Anterior cingulate cortex (tissue), 58 donors: Measurements from ENCODE around the gene TBC1D5.
A peak's percentile ranks its signal among the peaks of the same experiment; 100 is the strongest.

ENCODE experiments used
- DNase-seq, 58 donors: peaks; one replicate each; lab custom pipeline; 2025; lab: John Stamatoyannopoulos, UW

TBC1D5 gene

DNA sequence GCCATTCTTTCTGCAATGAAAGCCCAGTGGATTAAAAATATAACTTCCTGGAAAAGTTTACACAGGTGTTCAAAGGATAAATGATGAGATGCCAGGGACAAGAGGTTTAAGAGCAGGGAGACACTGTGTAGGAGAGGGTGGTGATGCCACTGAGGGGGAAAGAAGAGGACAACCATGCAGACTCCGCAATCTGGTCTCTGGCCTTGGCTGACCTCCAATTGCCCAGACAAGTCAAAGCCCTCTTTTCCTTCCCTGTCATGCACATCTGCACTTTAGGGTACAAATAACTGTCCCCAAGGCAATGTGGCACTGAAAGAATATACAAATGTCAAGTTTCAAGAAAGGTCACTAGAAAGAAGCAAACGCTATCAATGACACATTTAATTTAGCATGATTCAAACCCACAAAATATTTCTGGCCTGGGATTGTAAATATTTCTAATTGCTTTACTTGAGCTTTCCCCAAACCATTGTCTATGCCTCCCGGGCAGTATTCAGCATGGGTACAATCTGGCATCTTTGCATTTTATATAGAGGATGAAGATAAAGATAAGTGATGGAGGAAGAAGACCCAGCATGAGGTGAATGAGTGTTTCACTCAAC is 538.3 kb downstream of the TBC1D5 start:
- peak in 2 of 58 donors; percentile 0 to 16 for DNase-seq

DNA sequence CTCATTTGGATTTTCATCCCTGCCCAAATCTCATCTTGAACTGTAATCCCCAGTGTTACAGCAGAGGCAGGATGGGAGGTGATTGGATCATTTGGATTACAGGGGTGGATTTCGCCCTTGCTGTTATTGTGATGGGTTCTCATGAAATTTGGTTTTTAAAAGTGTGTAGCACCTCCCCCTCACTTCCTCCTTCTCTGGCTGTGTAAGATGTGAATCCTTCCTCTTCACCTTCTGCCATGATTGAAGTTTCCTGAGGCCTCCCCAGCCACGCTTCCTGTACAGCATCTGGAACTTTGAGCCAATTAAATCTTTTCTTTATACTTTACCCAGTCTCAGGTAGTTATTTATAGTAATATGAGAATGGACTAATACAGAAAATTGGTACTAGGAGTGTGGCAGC is 540.9 kb downstream of the TBC1D5 start:
- DNase-seq: no peak

DNA sequence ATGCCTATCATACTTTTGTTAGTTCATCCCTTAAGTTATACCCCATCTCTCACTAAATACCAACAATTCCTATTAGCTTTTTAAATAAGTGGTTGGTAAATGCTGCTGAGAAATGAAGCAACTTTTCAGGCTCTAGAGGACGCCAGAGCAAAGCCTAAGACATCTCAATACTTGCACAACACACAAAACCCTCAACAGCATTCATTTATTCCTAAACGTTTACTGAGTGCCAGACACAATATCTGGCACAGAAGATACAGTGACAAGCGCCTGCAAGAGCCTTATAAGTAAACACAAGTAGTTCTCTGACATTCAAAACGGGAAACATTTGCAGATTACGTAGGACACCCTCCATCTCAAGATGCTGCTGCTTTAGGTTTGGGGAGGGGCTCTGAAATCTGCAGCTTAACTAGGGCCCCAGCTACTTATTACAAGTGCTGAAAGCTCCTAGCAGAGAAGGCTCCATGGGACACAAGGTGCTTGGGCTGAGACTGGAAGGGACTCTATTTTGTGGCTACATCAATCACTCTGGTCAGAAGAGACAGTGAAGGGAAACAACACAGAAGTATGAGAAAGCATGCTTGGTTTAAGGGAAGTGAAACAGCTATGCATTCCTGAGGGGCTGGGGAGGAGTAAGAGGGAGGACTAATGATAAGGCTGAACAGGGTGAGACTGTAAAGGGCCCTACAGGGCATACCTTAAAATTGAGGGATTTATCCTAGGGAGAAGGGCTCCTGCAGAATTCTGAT is 546.4 kb downstream of the TBC1D5 start:
- DNase-seq: peak in 20 of 58 donors; percentile 6 to 68 (median 24)

DNA sequence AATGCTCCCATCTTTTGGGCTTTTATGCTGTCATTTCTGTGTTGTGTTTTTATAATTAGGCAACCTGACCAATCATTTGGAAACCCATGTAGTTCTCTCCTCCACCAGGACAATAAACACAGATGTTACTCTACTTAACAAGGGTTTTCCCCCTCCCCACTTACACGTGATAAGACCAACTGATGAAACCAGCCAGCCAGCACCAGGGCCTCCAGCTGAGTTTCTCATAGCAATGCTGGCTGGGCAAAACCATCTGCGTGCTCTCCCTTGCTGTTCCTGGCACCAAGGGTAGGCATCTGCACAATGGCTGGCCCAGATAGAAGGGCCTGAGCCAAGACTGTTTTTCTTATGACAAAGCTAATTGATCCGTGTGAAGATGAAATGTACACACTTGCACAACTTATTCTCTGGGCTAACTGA is 547.2 kb downstream of the TBC1D5 start:
- DNase-seq: peak in 50 of 58 donors; percentile 3 to 86 (median 52)

DNA sequence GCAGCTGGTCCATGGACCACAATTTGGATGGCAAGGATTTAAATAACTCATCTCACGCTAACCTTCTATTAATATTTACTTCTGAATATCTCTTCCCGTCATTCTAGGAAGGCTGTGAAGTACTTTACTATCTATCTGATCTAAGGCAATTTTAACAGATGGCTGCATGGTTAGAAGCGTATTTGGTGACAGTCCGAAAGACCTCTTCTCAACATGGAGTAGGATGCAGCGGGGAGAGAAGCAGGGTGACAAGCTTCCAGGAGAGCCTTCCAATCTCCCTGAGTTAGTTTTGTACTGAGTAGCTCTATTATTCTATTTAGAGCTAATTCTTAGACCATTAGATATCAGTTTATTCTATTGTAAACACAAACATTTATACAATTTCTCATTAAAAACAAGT is 548.3 kb downstream of the TBC1D5 start:
- DNase-seq: no peak

DNA sequence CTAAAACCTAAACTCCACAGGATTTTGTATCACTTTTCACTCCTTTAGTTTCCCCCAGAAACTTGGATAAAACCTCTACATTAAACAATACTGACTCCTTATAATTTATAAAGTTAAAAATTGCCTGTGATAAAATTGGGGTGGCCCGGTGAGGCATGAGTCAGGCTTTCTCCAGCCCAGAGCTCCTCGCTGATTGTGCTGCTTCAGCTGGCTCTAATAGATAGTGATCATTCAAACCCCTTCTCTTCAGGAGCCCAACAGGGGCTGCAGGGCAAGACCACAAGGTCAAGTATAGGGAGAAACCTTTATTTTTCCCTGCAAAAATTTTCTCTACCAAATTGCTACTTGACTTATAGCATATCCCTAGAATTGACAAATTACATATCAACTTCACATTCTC is 549.4 kb downstream of the TBC1D5 start:
- DNase-seq: no peak

DNA sequence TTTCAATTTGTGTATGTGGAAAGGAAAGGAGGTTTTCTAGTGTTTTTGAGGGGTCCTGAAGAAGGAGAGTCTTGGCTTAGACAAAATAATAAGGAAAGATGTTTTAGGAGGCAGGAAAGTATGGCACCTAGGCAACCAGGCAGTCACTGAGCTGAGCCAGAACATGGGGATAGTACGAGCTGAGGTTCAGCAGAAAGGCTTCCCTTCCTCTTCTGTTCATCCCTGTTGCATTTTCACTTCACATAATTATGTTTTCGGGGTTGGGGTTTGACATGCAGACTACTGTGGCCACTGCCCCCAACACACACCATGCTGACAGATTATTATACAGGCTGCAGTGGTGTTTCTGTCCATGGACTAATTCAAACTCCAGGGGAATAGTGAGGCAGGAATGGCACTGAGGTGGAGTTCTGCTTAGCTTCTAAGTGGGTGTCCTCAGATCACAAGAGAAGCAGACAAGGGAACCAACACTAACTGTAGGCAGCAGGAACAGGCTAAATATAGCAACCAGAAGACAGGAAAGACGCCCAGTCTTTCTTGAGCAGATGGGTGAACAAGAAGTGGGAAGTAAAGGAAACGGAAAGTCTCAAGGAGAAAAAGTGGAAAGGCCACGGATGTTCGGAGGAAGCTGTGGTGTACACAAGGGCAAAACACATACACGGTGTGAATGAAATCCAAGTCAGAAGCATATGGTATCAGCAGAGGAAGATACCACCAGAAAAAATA is 551.9 kb downstream of the TBC1D5 start:
- peak in 28 of 58 donors; percentile 8 to 78 (median 18) for DNase-seq

DNA sequence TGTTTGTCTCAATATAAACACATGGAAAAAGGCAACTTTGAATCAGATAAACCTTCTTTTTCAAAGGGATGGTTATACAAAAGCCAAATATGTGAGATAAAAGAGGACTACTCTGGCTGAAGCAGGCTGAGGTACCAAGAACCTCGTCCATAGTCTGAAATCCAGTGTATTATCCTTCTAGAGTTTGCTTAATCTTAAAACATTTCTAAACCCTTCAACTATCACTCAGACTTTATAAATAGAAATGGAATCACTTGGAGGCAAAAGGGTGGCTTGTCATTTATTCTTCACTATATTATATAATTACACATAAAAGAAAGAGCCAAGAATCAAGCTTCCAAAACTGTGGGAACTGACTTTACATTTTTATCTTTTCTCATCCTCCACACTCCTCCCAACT is 554.1 kb downstream of the TBC1D5 start:
- DNase-seq: no peak

DNA sequence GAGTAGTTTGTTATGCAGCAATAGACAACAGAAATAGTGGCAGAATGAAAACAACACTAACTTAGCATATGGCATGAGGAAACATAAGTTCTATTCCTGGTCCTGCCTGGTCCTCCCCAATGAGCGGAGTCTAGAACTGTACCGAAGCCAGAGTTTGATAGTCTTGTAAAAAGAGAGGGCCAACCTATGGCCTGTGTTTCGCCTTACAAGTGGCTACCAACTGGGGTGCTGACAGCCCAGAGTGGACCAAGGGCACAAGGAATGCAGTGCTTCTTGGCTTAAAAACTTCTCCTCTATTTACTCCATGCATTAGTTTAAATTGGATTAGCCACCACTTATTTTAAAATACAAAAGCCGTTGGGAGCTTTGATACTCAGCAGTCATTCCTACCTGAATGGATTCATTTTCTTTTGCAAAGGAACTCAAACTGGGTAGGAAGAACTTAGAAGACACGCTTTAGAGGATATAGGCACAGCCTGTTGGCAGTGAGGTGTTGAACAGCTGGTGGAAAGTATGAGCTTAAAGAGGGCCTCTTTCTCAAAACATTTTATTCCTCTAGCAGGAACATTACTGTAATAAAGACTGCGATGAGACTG is 554.7 kb downstream of the TBC1D5 start:
- DNase-seq: no peak

DNA sequence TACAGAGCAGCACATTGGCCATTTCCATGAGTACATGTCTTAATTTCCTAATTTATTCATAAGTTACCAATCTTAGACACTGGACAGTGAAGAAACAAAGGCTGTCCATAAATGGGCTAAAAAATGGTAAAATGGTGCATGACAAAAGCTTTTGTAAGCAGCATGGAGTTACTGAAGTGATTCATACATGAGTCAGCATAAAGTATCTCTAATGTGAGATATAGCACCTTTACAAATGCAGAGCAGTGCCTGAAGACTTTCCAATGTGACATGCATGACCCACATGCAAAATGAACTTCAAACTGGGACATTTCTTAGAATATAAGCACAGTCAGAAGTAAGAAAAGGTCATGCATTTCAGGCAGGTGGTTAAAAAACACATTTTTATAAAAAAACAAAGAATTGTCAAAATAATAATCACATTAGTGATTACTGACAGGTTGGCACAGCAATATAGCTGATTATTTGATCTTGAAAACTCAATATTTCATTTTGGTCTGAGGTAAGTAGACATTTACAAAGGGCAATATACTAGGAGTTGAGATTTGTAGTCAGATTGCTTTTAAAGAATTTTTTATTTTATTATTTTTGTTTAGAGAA is 558.4 kb downstream of the TBC1D5 start:
- no peak for DNase-seq

DNA sequence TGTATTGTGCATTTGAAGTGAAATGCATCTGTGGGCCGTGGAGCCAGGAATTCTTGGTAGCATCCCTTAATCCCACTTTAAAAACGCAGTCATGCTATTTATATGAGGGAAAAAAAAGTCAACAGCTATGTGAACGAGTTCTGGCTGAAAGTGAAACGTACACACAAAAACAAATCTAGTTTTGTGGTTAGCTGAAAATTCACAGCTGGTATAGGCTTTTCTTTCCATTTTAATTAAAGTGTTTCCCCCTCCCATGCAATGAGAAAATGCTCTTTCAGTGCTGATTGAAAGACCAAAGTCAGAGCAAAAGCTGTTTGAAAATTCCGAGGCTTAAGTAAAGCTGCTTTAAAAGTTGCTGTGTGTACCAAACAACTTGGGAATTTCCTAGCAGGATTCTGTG is 560.3 kb downstream of the TBC1D5 start:
- no peak for DNase-seq

DNA sequence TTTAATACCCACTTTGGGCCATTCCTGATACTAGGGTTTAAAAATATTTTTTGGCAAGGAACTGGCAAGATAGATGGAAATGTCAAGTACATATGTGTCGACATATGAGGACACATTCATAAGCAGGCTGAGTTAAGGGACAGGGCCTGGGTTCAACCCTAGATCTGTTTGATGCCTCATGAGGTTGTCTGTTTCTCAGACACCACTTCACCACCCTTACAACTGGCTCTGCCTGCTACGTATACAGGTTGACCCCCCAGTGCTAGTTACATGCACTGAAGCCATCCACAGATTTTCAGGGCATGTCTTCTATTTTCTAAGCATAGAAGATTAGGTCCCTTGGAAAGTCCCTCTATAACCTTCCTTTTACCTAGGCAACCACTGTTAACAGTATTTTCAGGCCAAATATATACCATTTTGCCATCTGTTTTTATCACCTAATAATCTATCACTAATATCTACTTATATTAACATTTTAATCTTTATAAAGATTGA is 561.0 kb downstream of the TBC1D5 start:
- DNase-seq: no peak

DNA sequence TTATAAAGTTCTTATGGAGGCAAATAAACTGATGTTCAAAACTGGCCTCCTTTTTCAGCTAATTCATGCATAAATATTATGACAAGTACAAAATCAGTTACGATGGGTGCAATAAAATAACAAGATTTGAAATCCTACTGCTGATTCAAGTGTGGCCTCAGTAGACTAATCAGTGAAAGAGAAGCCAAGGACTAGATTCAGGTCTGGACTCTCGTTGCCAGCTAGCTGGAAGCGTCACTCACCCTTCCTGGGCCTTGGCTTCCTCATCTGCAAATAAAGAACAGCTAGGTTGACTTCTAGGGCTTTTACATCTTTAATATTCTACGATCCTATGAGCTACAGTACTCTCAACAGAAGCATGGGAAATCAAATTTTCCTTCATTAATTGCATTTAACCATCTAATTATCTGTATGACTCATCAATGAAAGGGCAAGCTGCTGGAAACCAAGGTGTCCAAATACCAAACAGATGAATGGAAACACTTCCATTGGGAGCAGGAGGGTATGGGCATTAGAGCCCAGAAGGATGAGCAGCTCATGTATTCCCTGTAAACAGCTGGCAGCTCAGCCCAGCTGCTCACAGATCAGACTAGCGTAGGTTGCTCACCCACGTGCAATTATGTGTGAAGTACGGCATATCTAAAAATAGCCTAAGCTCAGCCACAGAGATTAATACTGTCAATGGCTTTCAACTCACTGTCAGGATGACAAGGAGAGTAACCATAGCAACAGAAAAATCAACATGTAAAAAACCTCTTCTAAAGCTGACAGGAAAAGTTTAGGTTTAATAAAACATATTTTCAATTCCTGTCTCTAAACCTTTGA is 562.8 kb downstream of the TBC1D5 start:
- DNase-seq: peak in 1 of 58 donors; percentile 20

DNA sequence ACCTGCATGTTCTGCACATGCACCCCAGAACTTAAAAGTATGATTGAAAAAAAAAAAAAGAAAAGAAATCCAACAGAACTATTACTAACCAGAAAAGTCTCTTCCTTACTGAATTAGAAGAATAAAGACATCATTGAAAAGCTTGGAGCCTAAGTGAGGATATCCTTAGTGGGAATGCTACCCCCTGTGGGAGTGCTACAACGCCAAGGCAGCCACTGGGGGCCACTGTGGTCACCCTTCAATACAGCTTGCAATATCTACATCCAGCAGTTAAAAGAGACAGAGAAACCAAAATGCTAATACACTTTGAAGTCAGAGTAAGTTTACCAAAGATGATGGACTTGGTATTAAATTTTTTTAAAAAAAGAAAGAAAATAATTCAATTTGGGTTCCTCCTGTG is 565.7 kb downstream of the TBC1D5 start:
- no peak for DNase-seq

DNA sequence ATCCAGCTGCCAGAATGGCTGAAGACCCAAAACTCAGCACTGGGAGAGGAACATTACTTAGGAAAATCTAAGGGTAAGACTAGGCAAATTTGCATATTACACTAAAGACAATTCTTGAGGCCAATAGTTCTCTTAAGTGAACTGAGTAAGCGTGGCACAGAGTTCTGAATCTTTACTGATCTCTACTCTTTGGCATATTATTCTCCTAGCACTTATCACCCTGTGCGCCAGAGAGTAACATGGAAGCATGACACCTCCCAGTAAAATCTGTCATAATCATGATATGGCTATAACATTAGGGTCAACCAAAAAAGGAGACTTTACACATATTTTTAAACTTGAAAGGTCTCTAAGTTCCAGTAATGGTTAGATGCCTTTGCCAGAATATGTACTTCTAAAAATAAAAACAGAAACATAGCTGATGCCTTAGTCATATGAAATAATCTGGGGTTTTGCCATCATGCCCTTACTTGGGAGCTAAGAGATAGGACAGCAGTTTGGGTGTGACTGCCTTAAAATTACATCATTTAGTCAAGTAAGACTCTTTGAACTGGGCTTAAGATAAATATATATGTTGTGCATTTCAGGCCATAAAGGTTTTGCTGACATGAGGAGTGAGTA is 567.1 kb downstream of the TBC1D5 start:
- DNase-seq: no peak

DNA sequence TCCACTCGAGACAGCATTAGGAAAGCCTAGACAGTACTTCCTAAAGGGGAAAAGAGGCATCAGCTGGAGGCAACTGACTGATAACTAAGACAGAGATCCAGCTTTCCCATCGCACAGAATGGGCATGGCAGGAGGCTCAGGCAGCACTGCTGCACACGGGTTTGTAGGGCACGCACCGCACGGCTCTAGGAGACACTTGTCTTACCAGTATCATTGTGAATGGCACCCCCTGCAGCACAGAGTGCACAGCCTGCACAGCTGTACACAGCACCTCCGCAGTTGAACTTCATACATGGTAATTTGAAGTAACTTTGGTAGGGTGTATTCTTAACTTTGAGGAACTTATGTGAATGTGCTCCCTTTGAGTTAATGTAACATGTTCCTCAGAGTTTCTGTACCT is 576.1 kb downstream of the TBC1D5 start:
- DNase-seq: no peak

DNA sequence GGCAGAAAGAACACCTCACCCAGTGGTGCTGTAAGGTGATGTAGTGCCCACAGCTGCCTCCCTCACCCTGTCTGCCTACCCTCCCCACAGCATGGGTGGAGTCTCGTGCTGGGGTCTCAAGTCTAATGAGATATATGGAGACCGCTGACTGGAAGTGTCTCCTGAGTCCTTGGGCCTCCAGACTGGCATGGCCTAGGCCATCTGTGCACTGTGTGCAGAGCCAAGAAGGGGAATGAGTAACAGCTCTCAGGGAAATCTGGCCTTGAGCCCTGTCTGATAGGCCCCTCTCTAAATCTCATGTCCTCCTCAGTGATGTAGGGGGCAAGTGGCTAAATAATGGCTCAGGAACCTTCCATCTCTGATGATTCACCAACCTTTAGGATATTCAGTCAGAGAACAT is 580.3 kb downstream of the TBC1D5 start:
- no peak for DNase-seq

DNA sequence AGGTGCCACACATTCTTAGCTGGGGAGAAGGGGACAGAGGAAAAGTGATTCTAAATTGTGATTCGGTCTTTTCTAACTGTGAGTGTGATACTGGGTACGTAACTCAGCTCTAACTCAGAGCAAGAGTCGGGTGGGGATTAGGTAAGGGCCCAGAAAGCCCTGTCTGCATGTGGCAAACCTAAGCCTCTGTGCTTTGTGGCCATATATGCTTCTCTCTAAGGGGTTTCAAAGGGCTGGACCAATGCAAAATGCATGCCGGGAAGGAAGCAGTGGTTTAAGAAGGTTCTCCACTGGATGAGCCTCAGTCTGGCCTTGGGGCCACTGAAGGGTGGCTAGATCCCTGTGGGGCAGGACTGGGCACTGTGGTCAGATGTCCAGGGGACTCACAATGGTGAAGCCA is 581.8 kb downstream of the TBC1D5 start:
- DNase-seq: no peak
